Skeletal muscle satellite cell (primary cell): ENCODE measurements around the gene CD8A.

Source experiments
- H3K27me3 ChIP-seq: 2 replicates; pipeline ENCODE4 v1.7.0; 2013; ENCODE audit warnings: low read length; ENCODE audit not compliant: control insufficient read depth, insufficient read depth
- H3K36me3 ChIP-seq: 2 replicates; pipeline ENCODE4 v1.7.0; 2013; ENCODE audit warnings: mild to moderate bottlenecking, control low read depth, low read length; ENCODE audit not compliant: insufficient read depth
- H3K4me1 ChIP-seq: 2 replicates; pipeline ENCODE4 v1.7.0; 2013; ENCODE audit warnings: low read length; ENCODE audit not compliant: control insufficient read depth, insufficient read depth
- H3K4me2 ChIP-seq: 2 replicates; pipeline ENCODE4 v1.7.0; 2013; ENCODE audit warnings: mild to moderate bottlenecking, low read length
- H3K4me3 ChIP-seq: 2 replicates; pipeline ENCODE4 v1.7.0; 2013; ENCODE audit warnings: low read length
- H3K9ac ChIP-seq: 2 replicates; pipeline ENCODE4 v1.7.0; 2013; ENCODE audit warnings: mild to moderate bottlenecking, low read depth, low read length, moderate library complexity
- H3K9me3 ChIP-seq: replicated peaks from 2 replicates; pipeline ENCODE4 v1.7.0; 2013; ENCODE audit warnings: mild to moderate bottlenecking, control low read depth, low read length

CD8A gene

GRCh38 chr2:86772611-86773010 lies 18.1 kb downstream of the CD8A start:
- H3K4me2 ChIP-seq: no peak overlapping the region
- H3K9ac ChIP-seq: no peak overlapping the region
- peaks cover 26% of the 10 kb centered on the region for H3K36me3 ChIP-seq
- H3K4me1 ChIP-seq: no peaks in the 10 kb centered on the region
- H3K9me3 ChIP-seq: no peaks in the 10 kb centered on the region
- no peaks in the 10 kb centered on the region for H3K27me3 ChIP-seq
- no peak overlapping the region for H3K4me3 ChIP-seq

DNA sequence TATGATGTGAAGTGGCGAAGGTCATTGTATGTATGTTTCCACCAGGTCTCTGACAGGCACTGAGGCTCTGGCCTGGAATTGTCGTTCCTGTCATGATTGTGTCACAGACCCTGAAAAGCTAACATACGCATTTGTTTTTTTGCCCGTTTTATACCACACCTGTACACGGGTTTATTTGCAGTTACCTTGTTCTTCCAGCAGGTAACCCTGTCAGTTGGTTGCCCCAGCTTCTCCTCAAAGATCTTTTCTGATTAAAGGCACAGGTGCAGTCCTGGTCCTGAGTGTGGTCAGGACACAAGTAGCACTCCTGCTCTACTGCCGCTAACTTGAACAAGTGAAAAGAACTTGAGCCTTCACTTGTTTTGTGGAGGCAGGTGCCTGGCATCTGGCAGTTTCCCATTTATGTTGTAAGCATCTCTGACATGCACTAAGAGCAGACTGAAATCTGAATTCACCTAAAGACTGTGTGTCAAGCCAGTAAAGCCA lies 19.9 kb downstream of the CD8A start:
- peaks cover 30% of the 10 kb centered on the region for H3K36me3 ChIP-seq
- no peaks in the 10 kb centered on the region for H3K4me1 ChIP-seq
- H3K9me3 ChIP-seq: no peaks in the 10 kb centered on the region
- H3K9ac ChIP-seq: no peak overlapping the region
- H3K4me3 ChIP-seq: no peak overlapping the region
- no peak overlapping the region for H3K4me2 ChIP-seq
- no peaks in the 10 kb centered on the region for H3K27me3 ChIP-seq

- Histone ChIP-seq H3K27me3 (no peaks in the 10 kb centered on the region), H3K9me3 (no peaks in the 10 kb centered on the region), H3K4me1 (no peaks in the 10 kb centered on the region), H3K36me3 (peaks cover 32% of the 10 kb centered on the region), H3K9ac (no peak overlapping the region), H3K4me3 (no peak overlapping the region), H3K4me2 (no peak overlapping the region)
These were observed 20.9 kb downstream of the CD8A start for GRCh38 chr2:86769838-86770237.

DNA sequence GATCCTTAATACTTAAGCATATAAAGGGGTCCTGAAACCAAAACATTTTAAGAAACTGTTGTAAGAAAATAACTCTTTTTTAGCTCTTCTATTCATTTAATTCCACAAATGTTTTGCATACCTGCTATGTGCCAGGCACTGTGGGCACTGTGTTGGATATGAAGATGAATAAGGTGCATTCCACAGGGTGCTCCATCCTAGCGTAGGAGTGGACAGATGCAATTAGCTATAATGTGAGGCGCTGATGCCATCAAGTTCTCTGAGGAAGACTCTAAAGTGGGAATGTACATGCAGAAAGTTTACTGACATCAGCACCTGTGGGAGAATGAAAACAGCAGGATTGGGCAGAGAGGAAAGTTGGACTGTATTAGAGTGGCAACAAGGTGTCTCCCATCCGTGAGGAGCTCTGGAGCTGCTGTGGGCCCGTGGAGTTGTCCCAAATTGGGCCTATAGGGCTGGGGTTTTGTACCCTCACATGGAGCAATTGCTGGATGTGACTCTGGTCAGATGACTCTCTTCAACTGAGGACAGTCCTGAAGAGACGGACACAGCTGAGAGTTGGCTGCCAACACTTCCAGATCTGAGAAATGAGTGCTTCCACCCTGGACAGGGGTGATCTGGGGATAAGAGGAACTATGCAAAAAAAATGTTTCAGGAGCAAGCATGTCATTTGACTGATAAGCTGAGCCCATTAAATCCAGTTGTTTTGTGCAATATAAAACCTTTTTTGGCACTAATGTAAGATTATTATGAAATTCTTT lies 22.3 kb downstream of the CD8A start:
- Histone ChIP-seq H3K4me2 (no peak overlapping the region), H3K4me3 (no peak overlapping the region), H3K9me3 (no peaks in the 10 kb centered on the region), H3K27me3 (no peaks in the 10 kb centered on the region), H3K9ac (no peak overlapping the region), H3K36me3 (peaks cover 22% of the 10 kb centered on the region), H3K4me1 (no peaks in the 10 kb centered on the region)

GRCh38 chr2:86765310-86765695 lies 25.4 kb downstream of the CD8A start:
- Histone ChIP-seq H3K27me3 (no peaks in the 10 kb centered on the region), H3K9ac (no peak overlapping the region), H3K4me2 (no peak overlapping the region), H3K4me1 (no peaks in the 10 kb centered on the region), H3K9me3 (no peaks in the 10 kb centered on the region), H3K4me3 (no peak overlapping the region), H3K36me3 (peaks cover 15% of the 10 kb centered on the region)

DNA sequence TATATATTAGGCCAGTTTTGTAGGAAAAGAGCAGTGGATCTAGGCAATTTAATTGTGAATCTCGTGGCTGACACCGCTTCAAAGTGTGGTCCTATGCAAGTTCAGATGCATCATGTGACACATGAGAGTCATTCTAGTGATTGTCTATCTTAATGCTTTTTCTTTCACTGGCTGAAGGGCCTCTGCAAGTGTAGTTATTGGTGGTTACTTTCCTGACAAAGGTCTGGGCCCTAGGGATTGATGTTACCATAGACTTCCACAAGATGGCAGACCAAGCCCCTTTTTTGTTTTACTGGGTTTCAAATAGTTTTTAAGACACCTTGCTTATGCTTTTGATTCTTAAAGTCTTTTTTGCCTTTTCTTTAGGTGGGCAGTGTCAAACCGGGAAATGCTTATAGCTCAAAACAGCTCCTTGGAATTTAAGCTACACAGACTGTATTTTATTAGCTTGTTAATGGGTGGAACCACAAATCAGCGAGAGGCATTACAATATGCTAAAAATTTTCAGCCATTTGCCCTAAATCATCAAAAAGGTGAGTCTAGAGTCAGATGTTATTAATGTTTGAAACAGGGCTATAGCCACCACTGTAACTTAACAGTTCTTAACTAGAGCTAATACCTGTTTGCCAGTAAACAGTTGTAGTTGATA lies 25.9 kb downstream of the CD8A start:
- H3K27me3 ChIP-seq: no peaks in the 10 kb centered on the region
- H3K36me3 ChIP-seq: peaks cover 11% of the 10 kb centered on the region
- H3K9ac ChIP-seq: no peak overlapping the region

DNA sequence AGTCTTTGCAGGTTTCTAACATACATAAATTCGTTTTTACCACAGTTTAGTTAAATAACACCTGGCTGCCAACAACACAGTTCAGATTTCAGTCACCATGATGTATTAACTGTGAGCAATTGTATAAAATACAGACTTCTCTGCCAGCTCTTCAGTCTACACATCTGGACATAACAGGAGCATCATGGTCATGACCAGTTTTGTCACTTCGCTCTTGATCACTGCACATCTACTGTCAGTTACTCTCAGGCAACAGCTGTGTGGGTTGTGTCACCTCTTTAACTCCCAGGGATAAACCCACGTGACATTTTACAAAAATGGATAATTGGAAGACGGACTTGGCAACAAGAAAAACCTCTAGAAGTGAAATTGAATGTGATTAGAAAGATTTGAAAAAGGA lies 30.3 kb downstream of the CD8A start:
- Histone ChIP-seq H3K4me1 (no peaks in the 10 kb centered on the region), H3K36me3 (peaks cover 8% of the 10 kb centered on the region), H3K9ac (no peak overlapping the region), H3K9me3 (no peaks in the 10 kb centered on the region), H3K4me2 (no peak overlapping the region), H3K27me3 (no peaks in the 10 kb centered on the region), H3K4me3 (no peak overlapping the region)

More for the DNA sequence above, 25.9 kb downstream of the CD8A start:
- no peak overlapping the region for H3K4me2 ChIP-seq
- no peak overlapping the region for H3K4me3 ChIP-seq
- H3K9me3 ChIP-seq: no peaks in the 10 kb centered on the region
- H3K4me1 ChIP-seq: no peaks in the 10 kb centered on the region

DNA sequence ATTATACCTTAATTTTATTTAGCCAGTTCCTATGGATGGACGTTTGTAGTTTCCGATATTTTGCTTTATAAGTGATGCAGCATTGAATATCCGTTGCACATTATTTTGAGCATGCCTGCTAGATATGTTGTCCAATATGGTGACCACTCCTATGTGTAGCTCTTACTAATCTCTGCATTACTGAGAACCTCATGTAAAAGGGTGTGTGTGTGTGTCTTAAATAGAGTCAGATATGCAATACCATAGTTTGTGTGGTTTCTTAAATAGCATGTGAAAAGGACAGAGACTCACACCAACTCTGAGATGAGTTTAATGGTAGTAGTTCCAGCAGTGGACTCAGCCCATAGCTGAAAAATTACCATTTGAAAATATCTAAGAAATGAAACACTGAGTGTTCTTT lies 32.3 kb downstream of the CD8A start:
- H3K9me3 ChIP-seq: no peaks in the 10 kb centered on the region
- H3K9ac ChIP-seq: no peak overlapping the region
- H3K4me1 ChIP-seq: no peaks in the 10 kb centered on the region
- no peaks in the 10 kb centered on the region for H3K27me3 ChIP-seq
- H3K36me3 ChIP-seq: peaks cover 8% of the 10 kb centered on the region
- no peak overlapping the region for H3K4me3 ChIP-seq
- H3K4me2 ChIP-seq: no peak overlapping the region

DNA sequence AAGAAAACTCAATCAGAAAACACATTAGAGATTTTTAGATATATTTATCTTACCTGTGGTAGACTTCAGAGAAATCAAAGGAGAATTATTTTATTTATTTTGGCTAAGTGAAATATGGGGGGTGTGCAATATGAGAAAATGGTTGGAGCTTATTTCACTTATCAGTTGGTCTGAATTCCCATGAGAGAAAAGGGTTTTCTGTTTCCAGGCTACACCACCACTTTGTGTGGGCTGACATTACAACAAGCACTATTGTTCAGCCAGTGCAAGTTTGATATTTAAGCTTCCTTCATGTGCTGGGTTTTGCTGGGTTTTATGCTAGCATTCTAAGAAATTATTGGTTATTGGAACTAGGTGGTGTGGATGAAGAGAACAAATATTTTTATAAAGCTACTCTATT lies 37.1 kb downstream of the CD8A start:
- H3K36me3 ChIP-seq: peaks cover 16% of the 10 kb centered on the region
- no peaks in the 10 kb centered on the region for H3K9me3 ChIP-seq
- no peaks in the 10 kb centered on the region for H3K27me3 ChIP-seq
- no peaks in the 10 kb centered on the region for H3K4me1 ChIP-seq
- no peak overlapping the region for H3K4me2 ChIP-seq
- H3K4me3 ChIP-seq: no peak overlapping the region
- no peak overlapping the region for H3K9ac ChIP-seq

- Histone ChIP-seq H3K9ac (no peak overlapping the region), H3K9me3 (no peaks in the 10 kb centered on the region), H3K36me3 (peaks cover 16% of the 10 kb centered on the region), H3K4me1 (peaks cover 4% of the 10 kb centered on the region), H3K27me3 (no peaks in the 10 kb centered on the region), H3K4me3 (no peak overlapping the region), H3K4me2 (no peak overlapping the region)
These were observed 37.8 kb downstream of the CD8A start for GRCh38 chr2:86752934-86753333.

- Histone ChIP-seq H3K4me1 (peaks cover 7% of the 10 kb centered on the region), H3K4me3 (no peak overlapping the region), H3K27me3 (no peaks in the 10 kb centered on the region), H3K36me3 (peaks cover 16% of the 10 kb centered on the region), H3K4me2 (no peak overlapping the region), H3K9ac (no peak overlapping the region), H3K9me3 (no peaks in the 10 kb centered on the region)
These were observed 38.9 kb downstream of the CD8A start for GRCh38 chr2:86751778-86752177.
